GM18909 (cell line): ENCODE results near the gene NR1D1.

Experiments
- ATAC-seq: cut with Tn5 transposase; IDR thresholded peaks from one replicate; pipeline ENCODE4 v1.9.1; 2021; ENCODE audit warnings: mild to moderate bottlenecking; ENCODE audit not compliant: unreplicated experiment, poor library complexity

NR1D1 gene

GRCh38 chr17:40079545-40079944, 20.8 kb downstream of the NR1D1 start:
- no peak for ATAC-seq

- ATAC-seq: no peak
These were observed 23.8 kb downstream of the NR1D1 start for GRCh38 chr17:40076591-40076990.

- no peak for ATAC-seq
These were observed 24.4 kb downstream of the NR1D1 start for GRCh38 chr17:40075942-40076498.

- ATAC-seq: no peak
These were observed 25.0 kb downstream of the NR1D1 start for GRCh38 chr17:40075201-40075941.

- no peak for ATAC-seq
These were observed 25.6 kb downstream of the NR1D1 start for GRCh38 chr17:40074871-40075200.

- ATAC-seq: no peak
These were observed 26.2 kb downstream of the NR1D1 start for GRCh38 chr17:40074175-40074512.

GRCh38 chr17:40073454-40074174, 26.8 kb downstream of the NR1D1 start:
- ATAC-seq: no peak

GRCh38 chr17:40072735-40073346, 27.5 kb downstream of the NR1D1 start:
- ATAC-seq: no peak

- no peak for ATAC-seq
These were observed 28.2 kb downstream of the NR1D1 start for GRCh38 chr17:40072040-40072734.

GRCh38 chr17:40071313-40072039, 28.9 kb downstream of the NR1D1 start:
- ATAC-seq: no peak

- ATAC-seq: no peak
These were observed 29.6 kb downstream of the NR1D1 start for GRCh38 chr17:40070709-40071312.

- ATAC-seq: no peak
These were observed 30.4 kb downstream of the NR1D1 start for GRCh38 chr17:40069751-40070708.

GRCh38 chr17:40068917-40069750, 31.3 kb downstream of the NR1D1 start:
- no peak for ATAC-seq

GRCh38 chr17:40068584-40068916, 31.8 kb downstream of the NR1D1 start:
- ATAC-seq: no peak

GRCh38 chr17:40068129-40068581, 32.2 kb downstream of the NR1D1 start:
- ATAC-seq: no peak

GRCh38 chr17:40067710-40068109, 32.7 kb downstream of the NR1D1 start:
- no peak for ATAC-seq

- ATAC-seq: no peak
These were observed 34.4 kb downstream of the NR1D1 start for GRCh38 chr17:40065769-40066510.
